Measurements from ENCODE around the gene PSIP1.
A peak's percentile ranks its signal among the peaks of the same experiment; 100 is the strongest.
"Not testable (repeated sequence)": the region's sequence is repeated elsewhere in the genome, so short reads cannot be mapped to it uniquely, and the experiment has no call there.

Gene PSIP1

DNA sequence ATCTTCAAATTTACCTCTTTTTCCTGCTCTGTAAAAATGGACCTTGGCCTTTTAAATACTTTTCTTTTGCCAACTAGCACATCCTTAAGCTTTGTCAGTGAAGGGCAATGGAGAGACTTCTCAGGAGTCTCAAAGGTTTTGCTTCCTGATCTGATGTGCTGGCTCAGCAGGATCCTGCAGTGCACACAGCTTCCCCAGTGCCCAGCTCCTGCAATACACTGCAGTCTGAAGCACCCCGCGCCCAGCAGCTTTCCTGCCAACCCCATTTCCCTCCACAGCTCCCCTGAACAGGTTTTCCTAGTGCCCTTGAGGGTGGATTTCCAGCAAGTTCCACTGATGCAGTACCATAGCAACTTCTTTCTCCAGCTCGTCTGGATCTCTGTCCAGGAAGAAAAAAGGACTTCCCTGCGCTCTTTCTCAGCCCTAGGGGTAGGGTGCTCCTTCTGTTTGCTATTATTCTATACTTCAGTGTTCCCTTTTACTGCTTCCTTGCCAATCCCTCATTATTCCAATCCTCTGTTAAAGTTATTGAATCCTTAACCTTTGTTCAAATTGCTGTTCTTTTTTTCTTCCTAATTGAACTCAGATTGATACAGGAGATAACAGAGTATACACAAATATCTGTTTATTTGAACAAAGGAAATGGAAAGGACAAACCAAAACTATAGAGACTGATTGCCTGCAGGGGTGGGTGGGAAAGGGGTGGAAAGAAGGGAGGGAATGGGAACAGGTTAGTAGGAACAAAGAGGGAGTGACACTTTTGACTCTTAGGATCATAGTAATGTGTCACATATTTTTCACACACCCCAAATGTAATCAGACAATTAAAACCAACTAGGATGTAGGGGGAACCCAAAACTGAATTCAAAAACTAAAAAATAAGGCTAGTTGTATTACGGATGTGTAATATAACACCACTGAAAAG lies 79.6 kb downstream of the PSIP1 start:
- DNase-seq = no peak

- DNase-seq = not testable (repeated sequence)
Measured at GRCh38 chr9:15427702-15428101, 83.1 kb downstream of the PSIP1 start.

DNA sequence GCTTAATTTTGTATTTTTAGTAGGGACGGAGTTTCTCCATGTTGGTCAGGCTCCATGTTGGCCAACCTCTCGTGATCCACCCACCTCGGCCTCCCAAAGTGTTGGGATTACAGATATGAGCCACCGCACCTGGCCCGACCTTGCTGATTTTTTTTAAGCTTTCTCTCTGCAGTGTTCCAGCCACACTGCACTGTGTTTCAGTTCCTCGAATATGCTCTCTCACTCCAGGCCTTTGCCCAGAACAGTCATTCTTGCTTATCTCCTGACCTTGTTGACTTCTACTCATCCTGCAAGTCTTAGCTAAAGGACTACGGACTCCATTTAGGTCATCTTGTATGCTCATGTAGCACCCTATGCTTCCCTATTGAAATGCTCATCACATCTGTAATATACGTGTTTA lies 84.8 kb downstream of the PSIP1 start:
- no peak for DNase-seq

DNA sequence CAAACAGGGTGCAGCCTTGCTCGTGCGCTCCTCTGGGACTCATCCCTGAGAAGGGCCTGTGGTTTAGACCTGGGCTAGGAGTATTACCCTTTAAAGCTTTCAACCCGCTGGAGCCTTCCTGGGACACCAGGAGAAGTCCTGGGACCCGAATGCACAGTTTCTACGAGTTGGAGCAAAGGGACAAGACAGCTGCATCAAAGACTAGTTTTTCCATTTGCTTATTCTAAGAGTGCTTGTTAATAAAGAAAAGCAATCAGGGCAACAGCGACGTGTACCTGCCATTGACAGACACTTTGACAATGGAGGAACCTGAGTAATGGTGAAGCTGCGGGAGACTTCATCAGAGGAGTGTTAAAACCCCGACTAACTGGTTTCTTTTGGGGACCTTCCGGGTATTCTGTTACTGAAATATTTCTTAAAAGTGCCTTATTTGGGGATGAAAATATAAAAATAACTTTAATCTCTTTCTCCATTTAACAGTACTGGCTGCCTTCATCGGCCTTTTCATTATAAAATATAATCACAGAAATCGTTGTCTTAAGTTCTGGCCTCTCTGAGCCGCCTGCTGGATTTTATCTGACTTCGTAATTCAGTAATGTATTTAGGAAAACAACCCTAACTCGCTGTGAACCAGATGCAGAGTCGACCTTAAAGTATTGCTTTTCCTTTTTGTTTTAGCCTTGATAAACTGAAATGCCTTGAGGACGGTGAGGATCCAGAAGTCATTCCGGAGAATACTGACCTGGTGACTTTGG lies 87.4 kb downstream of the PSIP1 start:
- DNase-seq = no peak

- DNase-seq = peak; percentile 89
Measured at GRCh38 chr9:15422372-15423230, 88.2 kb downstream of the PSIP1 start, which contains the start of gene SNAPC3. SNAPC3 (plus strand) TSS chr9:15422876; CDS start chr9:15422880, 4 bp downstream.

DNA sequence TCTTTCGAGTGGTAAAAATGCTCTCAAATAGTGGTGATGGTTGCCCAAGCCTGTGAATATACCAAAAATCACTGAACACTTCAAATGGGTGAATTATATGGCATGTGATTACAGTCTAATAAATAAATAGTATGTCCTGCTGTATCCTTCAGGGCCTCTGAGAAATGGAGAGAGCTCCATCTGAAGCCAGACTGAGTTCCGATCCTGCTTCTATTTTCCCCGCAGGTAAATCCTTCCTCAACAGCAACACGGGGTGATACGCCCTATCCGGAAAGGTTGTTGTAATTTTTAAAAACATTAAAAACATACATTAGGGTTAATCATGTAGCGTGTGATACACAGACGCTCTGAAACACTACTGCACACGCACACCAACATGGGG lies 88.8 kb downstream of the PSIP1 start:
- DNase-seq = no peak

GRCh38 chr9:15421532-15421931 lies 89.2 kb downstream of the PSIP1 start:
- DNase-seq = no peak

GRCh38 chr9:15420796-15421195 lies 90.0 kb downstream of the PSIP1 start:
- DNase-seq = no peak

DNA sequence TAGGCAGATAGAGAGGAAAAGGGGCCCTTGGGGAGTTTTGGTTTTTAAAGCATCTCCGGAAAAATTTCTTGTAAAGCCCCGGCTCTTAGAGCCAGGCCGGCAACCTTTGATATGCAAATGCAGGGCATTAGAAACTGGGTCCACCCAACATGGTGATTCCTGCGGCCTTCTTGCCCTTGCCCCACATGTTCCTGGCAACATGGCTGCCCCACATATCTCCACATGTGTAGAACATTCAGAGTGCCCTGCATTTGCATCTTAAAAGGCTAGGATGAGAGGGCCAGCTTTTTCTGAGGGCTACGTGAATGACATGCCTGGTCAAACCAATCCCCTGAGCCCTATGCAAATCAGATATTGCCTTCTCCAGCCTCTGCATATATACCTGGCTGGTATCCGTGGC lies 93.1 kb downstream of the PSIP1 start:
- DNase-seq = no peak

GRCh38 chr9:15416880-15417279 lies 93.9 kb downstream of the PSIP1 start:
- peak; percentile 23 for DNase-seq
